ENCODE measurements around the gene SDF2.

DNA sequence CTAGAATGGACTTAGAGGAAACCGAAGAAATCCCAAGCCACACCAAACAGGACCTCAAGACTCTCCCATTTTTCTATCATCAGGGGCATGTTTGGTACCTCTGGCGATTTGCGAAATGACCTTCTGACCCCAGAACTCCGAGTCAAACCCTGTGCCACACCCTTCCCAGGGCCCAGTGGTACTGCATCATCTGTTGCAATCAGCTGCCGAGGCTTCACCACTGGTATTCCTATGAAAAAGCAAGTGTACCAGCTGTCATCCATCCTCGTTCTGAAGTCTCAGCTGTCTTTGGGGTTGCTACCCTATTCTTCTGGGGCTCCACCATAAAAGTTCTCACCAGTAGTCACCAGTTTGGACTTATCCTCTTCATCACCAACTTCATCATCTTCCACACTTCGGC, 45.4 kb downstream of the SDF2 start:
- TF ChIP-seq CTCF (IDR thresholded peaks at IDR 0.05) (no peak), POLR2A (IDR thresholded peaks at IDR 0.05) (no peak)

All from heart left ventricle (tissue), 13 donors.